OCI-M1 (cell line): ENCODE measurements around the gene NDUFAF3.

Experiments used
- DNase-seq: peaks from one replicate; lab custom pipeline; 2025; lab: John Stamatoyannopoulos, UW

NDUFAF3 gene

GRCh38 chr3:49017971-49018706 lies 3.8 kb upstream of the NDUFAF3 start, which contains the start of gene DALRD3:
Gene DALRD3 (minus strand): TSS chr3:49018580. CDS start chr3:49018564, 16 bp downstream.
- DNase-seq = peak; percentile 71

- peak; percentile 59 for DNase-seq
Measured at GRCh38 chr3:49018707-49019006, 3.3 kb upstream of the NDUFAF3 start.

GRCh38 chr3:49019941-49020329 lies 2.0 kb upstream of the NDUFAF3 start:
- DNase-seq = peak; percentile 45

GRCh38 chr3:49020330-49021212 lies 1.4 kb upstream of the NDUFAF3 start:
- DNase-seq = peak; percentile 70

GRCh38 chr3:49021213-49021812 lies 608 bp upstream of the NDUFAF3 start:
- peak; percentile 97 for DNase-seq

GRCh38 chr3:49022688-49023171 lies 809 bp downstream of the NDUFAF3 start:
- no peak for DNase-seq

GRCh38 chr3:49023775-49024174 lies 1.9 kb downstream of the NDUFAF3 start:
- no peak for DNase-seq

GRCh38 chr3:49024449-49024848 lies 2.5 kb downstream of the NDUFAF3 start:
- DNase-seq = no peak

- peak; percentile 92 for DNase-seq
Measured at GRCh38 chr3:49025005-49025792, 3.3 kb downstream of the NDUFAF3 start.

GRCh38 chr3:49025793-49026520 lies 4.0 kb downstream of the NDUFAF3 start:
- DNase-seq = no peak

GRCh38 chr3:49026536-49026935 lies 4.6 kb downstream of the NDUFAF3 start:
- DNase-seq = no peak

- DNase-seq = no peak
Measured at GRCh38 chr3:49027634-49028033, 5.7 kb downstream of the NDUFAF3 start.

- DNase-seq = no peak
Measured at GRCh38 chr3:49028298-49028672, 6.4 kb downstream of the NDUFAF3 start.

- DNase-seq = peak; percentile 94
Measured at GRCh38 chr3:49028673-49029562, 7.0 kb downstream of the NDUFAF3 start, which contains the start of gene IMPDH2. Gene IMPDH2 (minus strand): TSS chr3:49029398. CDS start chr3:49029350, 48 bp downstream.

GRCh38 chr3:49029563-49029884 lies 7.6 kb downstream of the NDUFAF3 start:
- DNase-seq = no peak

- DNase-seq = no peak
Measured at GRCh38 chr3:49030321-49030720, 8.4 kb downstream of the NDUFAF3 start.

- DNase-seq = no peak
Measured at GRCh38 chr3:49032646-49033304, 10.9 kb downstream of the NDUFAF3 start.

- DNase-seq = no peak
Measured at GRCh38 chr3:49034650-49035049, 12.7 kb downstream of the NDUFAF3 start.

GRCh38 chr3:49035281-49035680 lies 13.4 kb downstream of the NDUFAF3 start:
- DNase-seq = no peak

- no peak for DNase-seq
Measured at GRCh38 chr3:49053543-49053942, 31.6 kb downstream of the NDUFAF3 start.
